Epithelial cell of esophagus (primary cell): Measurements from ENCODE around the gene PARP6.

ENCODE experiments used
- DNase-seq: peaks from one replicate; pipeline ENCODE4 v3.0.0; 2010; ENCODE audit warnings: low read depth
- H3K4me3 ChIP-seq: 2 replicates; pipeline ENCODE4 v1.5.1; 2011; ENCODE audit warnings: mild to moderate bottlenecking, low read length, control low read depth
- CTCF ChIP-seq: IDR thresholded peaks from 2 replicates; pipeline ENCODE4 v1.5.1; 2011; ENCODE audit warnings: low read depth, mild to moderate bottlenecking, low read length, control low read depth, inconsistent platforms; ENCODE audit not compliant: insufficient read depth; ENCODE audit errors: missing control alignments

Gene PARP6

GRCh38 chr15:72206677-72207000, 65.7 kb downstream of the PARP6 start:
- H3K4me3 ChIP-seq, result no peak overlapping the region
- TF ChIP-seq CTCF, result no peak
- DNase-seq, result no peak

GRCh38 chr15:72205896-72206676, 66.3 kb downstream of the PARP6 start:
- no peak for TF ChIP-seq CTCF
- DNase-seq, result no peak

GRCh38 chr15:72205273-72205672, 67.1 kb downstream of the PARP6 start:
- no peak overlapping the region for H3K4me3 ChIP-seq
- DNase-seq, result no peak
- no peak for TF ChIP-seq CTCF

More at GRCh38 chr15:72205896-72206676, 66.3 kb downstream of the PARP6 start:
- no peak overlapping the region for H3K4me3 ChIP-seq

GRCh38 chr15:72203507-72203837, 68.9 kb downstream of the PARP6 start:
- peak; percentile 99 for DNase-seq
- no peak overlapping the region for H3K4me3 ChIP-seq
- no peak for TF ChIP-seq CTCF

- no peak overlapping the region for H3K4me3 ChIP-seq
- no peak for DNase-seq
- TF ChIP-seq CTCF, result no peak
These were observed 69.4 kb downstream of the PARP6 start for GRCh38 chr15:72202801-72203506.

- no peak overlapping the region for H3K4me3 ChIP-seq
- DNase-seq, result no peak
- no peak for TF ChIP-seq CTCF
These were observed 70.1 kb downstream of the PARP6 start for GRCh38 chr15:72202302-72202701.
